Neural cell (in vitro differentiated cells): ENCODE results near the gene C19orf53. TPM values are rescaled to one million over a fixed set of nuclear protein-coding genes. Genes with fewer than 3 reads are reported as not detected.

Source experiments
- H2AFZ ChIP-seq: fragments of 200-600, 300-800 bp; sonication (generic), shearing (Covaris generic); 2 replicates; pipeline ENCODE4 v1.6.0; 2014; ENCODE audit warnings: low read depth, mild to moderate bottlenecking, antibody characterized with exemption, low read length, moderate library complexity
- H3F3A ChIP-seq: fragments of 200-600 bp; shearing (Covaris generic); 2 replicates; pipeline ENCODE4 v1.6.1; 2016; ENCODE audit warnings: mild to moderate bottlenecking, moderate library complexity, mixed read lengths, antibody characterized with exemption, low read length; ENCODE audit not compliant: insufficient read depth, poor library complexity, severe bottlenecking
- H3K27ac ChIP-seq: fragments of 200-600, 300-800 bp; sonication (generic), shearing (Covaris generic); 2 replicates; pipeline ENCODE4 v1.5.1; 2014; ENCODE audit warnings: mild to moderate bottlenecking, low read length, moderate library complexity
- H3K27me3 ChIP-seq: fragments of 300-800, 200-600 bp; sonication (generic), shearing (Covaris generic); 2 replicates; pipeline ENCODE4 v1.6.0; 2014; ENCODE audit warnings: mild to moderate bottlenecking, low read depth, low read length, moderate library complexity; ENCODE audit not compliant: insufficient read depth
- H3K36me3 ChIP-seq: fragments of 300-800, 200-600 bp; sonication (generic), shearing (Covaris generic); 2 replicates; pipeline ENCODE4 v1.5.1; 2014; ENCODE audit warnings: mild to moderate bottlenecking, antibody characterized with exemption, low read length, moderate library complexity; ENCODE audit not compliant: insufficient read depth
- H3K4me2 ChIP-seq: fragments of 300-800, 200-600 bp; sonication (generic), shearing (Covaris generic); 2 replicates; pipeline ENCODE4 v1.6.0; 2014; ENCODE audit warnings: mild to moderate bottlenecking, low read length
- H3K4me3 ChIP-seq: fragments of 300-800, 200-600 bp; sonication (generic), shearing (Covaris generic); 2 replicates; pipeline ENCODE4 v1.5.1; 2014; ENCODE audit warnings: mild to moderate bottlenecking, low read length, moderate library complexity
- H3K79me2 ChIP-seq: fragments of 200-600 bp; shearing (Covaris generic); replicated peaks from 2 replicates; pipeline ENCODE4 v1.6.0; 2014; ENCODE audit warnings: mild to moderate bottlenecking, low read length, moderate library complexity; ENCODE audit not compliant: insufficient read depth
- H3K9ac ChIP-seq: fragments of 300-800, 200-600 bp; sonication (generic), shearing (Covaris generic); 2 replicates; pipeline ENCODE4 v1.6.1; 2016; ENCODE audit warnings: mild to moderate bottlenecking, low read length, mixed read lengths
- H3K9me2 ChIP-seq: fragments of 200-600 bp; shearing (Covaris generic); 2 replicates; pipeline ENCODE4 v1.6.1; 2016; ENCODE audit warnings: mild to moderate bottlenecking, low read length, mixed read lengths; ENCODE audit not compliant: insufficient read depth
- H3K9me3 ChIP-seq: fragments of 200-600, 300-800 bp; sonication (generic), shearing (Covaris generic); 2 replicates; pipeline ENCODE4 v1.6.1; 2016; ENCODE audit warnings: mild to moderate bottlenecking, mixed run types, low read length, moderate library complexity, mixed read lengths
- H4K20me1 ChIP-seq: fragments of 200-600 bp; shearing (Covaris generic); 2 replicates; pipeline ENCODE4 v1.6.1; 2016; ENCODE audit warnings: mild to moderate bottlenecking, mixed run types; ENCODE audit not compliant: insufficient read depth
- EP300 ChIP-seq: fragments of 450-650 bp; conservative IDR thresholded peaks from 2 replicates; pipeline ENCODE4 v1.6.1; 2014; ENCODE audit warnings: antibody characterized with exemption, mild to moderate bottlenecking, moderate library complexity; ENCODE audit not compliant: poor library complexity, severe bottlenecking
- EZH2 ChIP-seq: fragments of 200-600, 300-800 bp; shearing (Covaris generic), sonication (generic); IDR thresholded peaks from 2 replicates; pipeline ENCODE4 v1.6.1; 2014; ENCODE audit warnings: antibody characterized with exemption, low read length, borderline replicate concordance, mild to moderate bottlenecking; ENCODE audit not compliant: insufficient read depth, poor library complexity, severe bottlenecking
- MXI1 ChIP-seq: fragments of 450-650 bp; conservative IDR thresholded peaks from 2 replicates; pipeline ENCODE4 v1.6.1; 2014; ENCODE audit warnings: antibody characterized with exemption, mild to moderate bottlenecking; ENCODE audit not compliant: poor library complexity, severe bottlenecking
- POLR2AphosphoS5 ChIP-seq: IDR thresholded peaks from 2 replicates; pipeline ENCODE4 v1.6.1; 2012
- RAD21 ChIP-seq: fragments of 450-650 bp; conservative IDR thresholded peaks from 2 replicates; pipeline ENCODE4 v1.6.1; 2014; ENCODE audit warnings: antibody characterized with exemption, mild to moderate bottlenecking, moderate library complexity
- SMC3 ChIP-seq: fragments of 450-650 bp; conservative IDR thresholded peaks from 2 replicates; pipeline ENCODE4 v1.6.1; 2014; ENCODE audit warnings: antibody characterized with exemption, mild to moderate bottlenecking, moderate library complexity; ENCODE audit not compliant: poor library complexity
- TAF1 ChIP-seq: IDR thresholded peaks from 2 replicates; pipeline ENCODE4 v1.6.1; 2012; ENCODE audit warnings: low read depth
- polyA plus RNA-seq: library from polyadenylated mRNA; depleted of rRNA; stranded (reverse); fragments of >200 nt; gene quantifications from 2 replicates; pipeline ENCODE4 v1.2.3, GENCODE V29; 2014
- TF ChIP-seq, protein P1 (sequence below): fragments of 450-650 bp; IDR thresholded peaks from 2 replicates; pipeline ENCODE4 v1.5.1; 2014; ENCODE audit warnings: antibody characterized with exemption, mild to moderate bottlenecking, moderate library complexity; ENCODE audit not compliant: poor library complexity, severe bottlenecking
- TF ChIP-seq, protein P2 (sequence below): IDR thresholded peaks from 2 replicates; pipeline ENCODE4 v1.6.1; 2012; ENCODE audit warnings: borderline replicate concordance

The C19orf53 gene
- polyA plus RNA-seq, 1 donor from 2014 or later = 104 TPM

DNA sequence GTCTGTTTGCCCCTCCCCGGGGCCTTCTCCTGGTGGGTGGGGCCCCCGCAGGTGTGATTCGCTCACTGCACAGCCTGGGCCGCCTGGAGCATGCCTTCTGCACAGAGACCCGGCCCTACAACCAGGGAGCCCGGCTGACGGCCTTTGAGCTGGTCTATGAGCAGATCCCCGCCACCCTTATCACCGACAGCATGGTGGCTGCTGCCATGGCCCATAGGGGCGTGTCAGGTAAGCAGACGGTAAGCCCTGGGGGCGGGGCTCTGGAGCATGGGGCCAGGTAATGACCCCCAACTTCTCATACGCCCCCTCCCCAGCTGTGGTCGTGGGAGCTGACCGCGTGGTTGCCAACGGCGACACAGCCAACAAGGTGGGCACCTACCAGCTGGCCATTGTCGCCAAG is 5.7 kb upstream of the C19orf53 start:
- Histone ChIP-seq H3K9me3 (no peaks in the 10 kb centered on the region), H2AFZ (no peak overlapping the region), H3K9ac (no peak overlapping the region), H4K20me1 (no peaks in the 10 kb centered on the region), H3K27me3 (no peaks in the 10 kb centered on the region), H3K27ac (no peak overlapping the region), H3K36me3 (no peaks in the 10 kb centered on the region), H3K9me2 (no peaks in the 10 kb centered on the region), H3F3A (peaks cover 4% of the 10 kb centered on the region), H3K4me3 (no peak overlapping the region), H3K79me2 (no peaks in the 10 kb centered on the region), H3K4me2 (no peak overlapping the region)
- TF ChIP-seq, protein P1, sequence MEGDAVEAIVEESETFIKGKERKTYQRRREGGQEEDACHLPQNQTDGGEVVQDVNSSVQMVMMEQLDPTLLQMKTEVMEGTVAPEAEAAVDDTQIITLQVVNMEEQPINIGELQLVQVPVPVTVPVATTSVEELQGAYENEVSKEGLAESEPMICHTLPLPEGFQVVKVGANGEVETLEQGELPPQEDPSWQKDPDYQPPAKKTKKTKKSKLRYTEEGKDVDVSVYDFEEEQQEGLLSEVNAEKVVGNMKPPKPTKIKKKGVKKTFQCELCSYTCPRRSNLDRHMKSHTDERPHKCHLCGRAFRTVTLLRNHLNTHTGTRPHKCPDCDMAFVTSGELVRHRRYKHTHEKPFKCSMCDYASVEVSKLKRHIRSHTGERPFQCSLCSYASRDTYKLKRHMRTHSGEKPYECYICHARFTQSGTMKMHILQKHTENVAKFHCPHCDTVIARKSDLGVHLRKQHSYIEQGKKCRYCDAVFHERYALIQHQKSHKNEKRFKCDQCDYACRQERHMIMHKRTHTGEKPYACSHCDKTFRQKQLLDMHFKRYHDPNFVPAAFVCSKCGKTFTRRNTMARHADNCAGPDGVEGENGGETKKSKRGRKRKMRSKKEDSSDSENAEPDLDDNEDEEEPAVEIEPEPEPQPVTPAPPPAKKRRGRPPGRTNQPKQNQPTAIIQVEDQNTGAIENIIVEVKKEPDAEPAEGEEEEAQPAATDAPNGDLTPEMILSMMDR = no peak
- TF ChIP-seq TAF1 = no peak
- no peak for TF ChIP-seq RAD21
- TF ChIP-seq EP300 = no peak
- TF ChIP-seq SMC3 = no peak
- no peak for TF ChIP-seq MXI1
- no peak for TF ChIP-seq POLR2AphosphoS5
- TF ChIP-seq, protein P2, sequence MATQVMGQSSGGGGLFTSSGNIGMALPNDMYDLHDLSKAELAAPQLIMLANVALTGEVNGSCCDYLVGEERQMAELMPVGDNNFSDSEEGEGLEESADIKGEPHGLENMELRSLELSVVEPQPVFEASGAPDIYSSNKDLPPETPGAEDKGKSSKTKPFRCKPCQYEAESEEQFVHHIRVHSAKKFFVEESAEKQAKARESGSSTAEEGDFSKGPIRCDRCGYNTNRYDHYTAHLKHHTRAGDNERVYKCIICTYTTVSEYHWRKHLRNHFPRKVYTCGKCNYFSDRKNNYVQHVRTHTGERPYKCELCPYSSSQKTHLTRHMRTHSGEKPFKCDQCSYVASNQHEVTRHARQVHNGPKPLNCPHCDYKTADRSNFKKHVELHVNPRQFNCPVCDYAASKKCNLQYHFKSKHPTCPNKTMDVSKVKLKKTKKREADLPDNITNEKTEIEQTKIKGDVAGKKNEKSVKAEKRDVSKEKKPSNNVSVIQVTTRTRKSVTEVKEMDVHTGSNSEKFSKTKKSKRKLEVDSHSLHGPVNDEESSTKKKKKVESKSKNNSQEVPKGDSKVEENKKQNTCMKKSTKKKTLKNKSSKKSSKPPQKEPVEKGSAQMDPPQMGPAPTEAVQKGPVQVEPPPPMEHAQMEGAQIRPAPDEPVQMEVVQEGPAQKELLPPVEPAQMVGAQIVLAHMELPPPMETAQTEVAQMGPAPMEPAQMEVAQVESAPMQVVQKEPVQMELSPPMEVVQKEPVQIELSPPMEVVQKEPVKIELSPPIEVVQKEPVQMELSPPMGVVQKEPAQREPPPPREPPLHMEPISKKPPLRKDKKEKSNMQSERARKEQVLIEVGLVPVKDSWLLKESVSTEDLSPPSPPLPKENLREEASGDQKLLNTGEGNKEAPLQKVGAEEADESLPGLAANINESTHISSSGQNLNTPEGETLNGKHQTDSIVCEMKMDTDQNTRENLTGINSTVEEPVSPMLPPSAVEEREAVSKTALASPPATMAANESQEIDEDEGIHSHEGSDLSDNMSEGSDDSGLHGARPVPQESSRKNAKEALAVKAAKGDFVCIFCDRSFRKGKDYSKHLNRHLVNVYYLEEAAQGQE = no peak
- no peak for TF ChIP-seq EZH2

- Histone ChIP-seq H3F3A (no peaks in the 10 kb centered on the region), H3K27me3 (no peaks in the 10 kb centered on the region), H3K9me3 (no peaks in the 10 kb centered on the region), H3K36me3 (no peaks in the 10 kb centered on the region), H3K79me2 (no peaks in the 10 kb centered on the region), H2AFZ (no peak overlapping the region), H3K27ac (no peak overlapping the region), H4K20me1 (no peaks in the 10 kb centered on the region), H3K9me2 (no peaks in the 10 kb centered on the region), H3K4me2 (no peak overlapping the region), H3K4me3 (no peak overlapping the region), H3K9ac (no peak overlapping the region)
- TF ChIP-seq, protein P2 = no peak
- no peak for TF ChIP-seq SMC3
- TF ChIP-seq POLR2AphosphoS5 = no peak
- no peak for TF ChIP-seq MXI1
- TF ChIP-seq TAF1 = no peak
- TF ChIP-seq, protein P1 = no peak
- TF ChIP-seq EZH2 = no peak
- TF ChIP-seq RAD21 = no peak
- TF ChIP-seq EP300 = no peak
Measured at GRCh38 chr19:13770013-13770635, 4.1 kb upstream of the C19orf53 start.
